HG03378 (cell line): ENCODE results near the gene FLYWCH1.
"Not testable (repeated sequence)": the region's sequence is repeated elsewhere in the genome, so short reads cannot be mapped to it uniquely, and the experiment has no call there.

Source experiments
- ATAC-seq: cut with Tn5 transposase; IDR thresholded peaks from one replicate; pipeline ENCODE4 v1.9.1; 2021; ENCODE audit warnings: mild to moderate bottlenecking, moderate library complexity; ENCODE audit not compliant: unreplicated experiment

The FLYWCH1 gene

DNA sequence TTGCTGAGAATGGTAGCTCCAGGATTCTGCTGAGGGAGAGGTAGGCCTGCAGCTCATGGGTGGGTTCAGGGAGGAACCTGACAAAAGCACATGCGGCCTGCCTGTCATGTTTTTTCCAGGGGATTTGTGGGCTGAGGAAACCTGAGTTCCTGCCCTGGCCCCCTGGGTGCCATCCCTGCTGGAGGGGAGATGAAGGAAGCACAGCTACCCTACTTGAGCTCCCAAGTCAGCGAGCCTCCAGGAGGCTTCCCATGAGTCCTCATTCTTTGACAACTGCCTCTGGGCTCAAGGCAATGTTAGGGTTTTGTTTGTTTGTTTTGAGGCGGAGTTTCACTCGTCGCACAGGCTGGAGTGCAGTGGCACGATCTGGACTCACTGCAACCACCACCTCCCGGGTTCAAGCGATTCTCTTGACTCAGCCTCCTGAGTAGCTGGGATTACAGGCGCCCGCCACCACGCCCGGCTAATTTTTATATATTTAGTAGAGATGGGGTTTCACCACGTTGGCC is 12.1 kb upstream of the FLYWCH1 start:
- no peak for ATAC-seq

DNA sequence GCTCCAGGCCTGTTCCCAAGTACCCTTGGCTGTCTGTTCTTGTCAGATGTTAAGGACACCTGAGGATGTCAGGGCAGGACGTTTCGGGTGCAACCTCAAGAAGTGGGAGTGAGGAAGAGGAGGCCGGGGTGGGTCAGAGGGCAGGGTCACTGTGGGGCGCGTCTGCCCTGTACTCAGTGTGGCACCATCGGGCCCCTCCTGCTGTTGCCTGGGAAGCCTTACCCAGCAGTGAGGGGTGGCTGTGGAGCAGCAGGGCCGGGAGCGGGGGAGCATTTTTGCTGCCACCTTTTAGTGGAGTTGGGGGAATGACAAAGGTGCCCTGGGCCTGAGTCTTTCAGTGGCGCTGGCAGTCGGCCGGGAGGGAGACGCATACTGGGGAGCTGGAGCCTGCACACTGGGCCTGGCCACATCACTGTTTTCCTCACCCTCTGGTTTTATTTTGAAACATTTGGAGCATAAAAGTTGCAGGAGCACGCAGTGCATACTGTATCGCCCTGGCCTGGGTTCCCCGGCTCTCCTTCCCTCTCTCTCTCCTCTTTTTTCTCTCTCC is 11.1 kb upstream of the FLYWCH1 start:
- ATAC-seq, result no peak

DNA sequence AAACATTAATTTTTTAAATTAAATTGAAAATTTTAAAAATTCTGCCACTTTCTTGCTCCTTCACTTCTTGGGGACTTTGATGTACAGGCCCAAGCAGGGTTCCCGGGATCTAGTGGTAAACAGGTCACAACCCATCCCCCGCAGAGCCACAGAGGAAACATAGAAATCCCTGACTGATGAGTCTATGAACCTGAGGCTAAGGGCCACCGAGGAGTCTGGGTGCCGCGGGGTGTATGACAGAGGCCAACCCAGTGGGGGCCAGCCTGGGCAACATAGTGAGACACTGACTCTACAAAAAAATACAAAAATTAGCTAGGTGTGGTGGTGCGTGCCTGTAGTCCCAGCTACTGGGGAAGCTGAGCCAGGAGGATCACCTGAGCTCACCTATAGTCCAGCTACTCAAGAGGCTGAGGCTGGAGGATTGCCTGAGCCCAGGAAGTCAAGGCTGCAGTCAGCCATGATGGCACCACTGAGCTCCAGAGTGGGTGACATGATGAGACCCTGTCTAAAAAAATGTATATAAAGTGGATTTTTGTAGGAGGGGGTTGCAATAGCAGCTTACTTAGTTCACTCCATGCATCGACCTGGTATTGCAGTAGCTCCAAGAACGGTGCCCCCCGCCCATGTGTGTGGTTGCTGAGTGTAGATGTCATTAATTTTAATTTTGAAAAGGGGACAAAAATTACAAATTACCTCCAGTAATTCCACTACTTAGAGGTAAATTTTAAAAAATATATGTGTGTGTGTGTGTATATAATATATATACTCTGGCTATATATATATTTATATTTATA is 9.2 kb upstream of the FLYWCH1 start:
- ATAC-seq, result no peak

DNA sequence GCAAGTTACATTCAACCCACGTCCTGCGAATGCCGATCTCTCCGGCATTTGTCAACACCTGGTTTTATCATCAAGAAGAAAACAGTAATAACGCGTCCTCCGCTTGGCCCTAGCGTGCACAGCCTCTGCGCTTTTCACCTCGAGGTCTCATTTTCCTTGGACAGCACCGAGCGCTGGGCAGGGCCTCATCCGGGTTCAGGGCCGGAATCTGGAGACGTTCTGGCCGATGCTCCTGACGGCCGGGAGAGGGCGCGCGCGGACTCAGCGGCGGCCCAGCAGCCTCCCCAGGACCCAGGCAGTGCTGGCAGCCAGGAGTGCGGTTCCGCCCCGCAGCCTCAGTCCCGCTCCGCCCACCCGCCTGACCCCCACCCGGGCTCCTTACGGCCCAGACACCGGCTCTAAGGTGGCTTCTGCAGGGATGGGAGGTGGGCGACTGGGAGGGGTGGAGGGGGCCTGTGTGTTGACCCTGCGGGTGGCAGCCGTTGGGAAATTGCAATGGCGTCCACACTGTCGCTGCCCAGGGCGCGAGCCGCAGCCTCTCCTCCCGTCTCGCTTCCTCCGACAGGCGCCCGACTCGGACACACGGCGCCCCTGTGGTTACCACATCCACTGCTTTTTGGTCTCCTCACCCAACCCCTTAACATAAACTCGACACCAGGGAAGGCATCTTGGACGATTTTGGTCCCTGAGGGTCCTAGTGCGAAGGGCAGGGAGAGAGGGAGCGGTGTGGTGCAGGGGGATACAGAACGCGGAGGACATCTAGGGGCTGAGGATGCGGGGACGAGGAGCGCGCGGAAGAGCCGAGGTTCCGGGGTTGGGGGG is 7.4 kb upstream of the FLYWCH1 start:
- peak; percentile 53 for ATAC-seq

DNA sequence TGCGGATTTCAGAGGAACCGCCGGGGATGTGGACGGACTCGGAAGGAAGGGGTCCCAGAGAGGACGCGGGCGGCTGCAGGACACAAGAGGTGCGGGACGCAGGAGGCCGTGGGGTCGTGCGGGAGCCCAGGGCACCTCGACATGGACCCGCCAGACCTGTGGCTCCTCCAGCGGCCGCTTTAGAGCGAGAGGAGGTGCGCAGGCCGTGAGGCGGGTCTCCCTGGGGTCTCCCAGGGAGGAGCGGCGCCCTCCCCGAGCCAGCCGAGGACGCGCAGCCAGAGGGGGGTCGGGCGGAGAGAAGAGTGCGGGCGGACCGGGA is 6.8 kb upstream of the FLYWCH1 start:
- ATAC-seq, result no peak

DNA sequence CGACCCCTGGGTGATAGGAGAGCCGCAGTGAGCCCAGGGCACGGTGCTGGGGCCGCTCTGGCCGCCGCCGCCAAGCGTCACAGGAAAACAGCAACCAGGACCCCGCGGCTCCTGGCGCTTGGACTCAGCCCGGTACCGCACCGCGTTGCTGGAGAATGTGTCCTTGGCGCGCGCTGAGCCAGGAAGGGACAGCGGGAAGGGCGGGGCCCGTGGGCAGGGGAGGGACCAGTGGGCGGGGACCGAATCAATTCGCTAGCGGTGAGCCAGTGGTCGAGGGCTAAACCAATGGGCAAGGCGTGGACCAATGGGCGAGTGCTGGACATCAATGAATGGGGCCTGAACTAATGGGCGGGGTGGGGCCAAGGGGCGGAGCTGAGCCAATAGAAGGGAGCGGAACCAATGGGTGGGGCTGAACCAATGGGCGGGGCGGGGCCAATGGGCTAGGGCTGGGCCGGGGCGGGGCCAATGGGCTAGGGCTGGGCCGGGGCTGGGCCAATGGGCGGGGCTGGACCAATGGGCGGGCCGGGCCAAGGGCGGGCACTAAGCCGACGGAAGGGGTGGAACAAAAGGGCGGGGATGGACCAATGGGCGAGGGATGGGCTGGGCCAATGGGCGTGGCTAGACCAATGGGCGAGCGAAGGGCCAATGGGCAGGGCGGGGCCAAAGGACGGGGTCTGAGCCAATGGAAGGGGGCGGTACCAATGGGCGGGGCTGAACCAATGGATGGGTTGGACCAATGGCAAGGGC is 6.3 kb upstream of the FLYWCH1 start:
- peak; percentile 32 for ATAC-seq

DNA sequence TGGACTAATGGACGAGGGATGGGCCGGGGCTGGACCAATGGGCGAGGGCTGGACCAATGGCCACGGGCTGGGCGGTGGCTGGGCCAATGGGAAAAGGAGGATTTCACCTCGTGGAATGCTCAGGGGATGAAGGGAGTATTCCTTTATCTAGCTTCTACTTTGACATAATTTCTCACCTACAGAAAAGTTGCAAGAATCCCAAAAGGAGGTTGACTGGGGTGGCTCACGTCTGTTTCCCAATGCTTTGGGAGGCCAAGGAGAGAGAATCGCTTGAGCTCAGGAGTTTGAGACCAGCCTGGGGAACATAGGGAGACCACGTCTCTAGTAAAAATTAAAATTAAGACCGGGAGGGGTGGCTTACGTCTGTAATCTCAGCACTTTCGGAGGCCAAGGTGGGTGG is 5.7 kb upstream of the FLYWCH1 start:
- no peak for ATAC-seq

DNA sequence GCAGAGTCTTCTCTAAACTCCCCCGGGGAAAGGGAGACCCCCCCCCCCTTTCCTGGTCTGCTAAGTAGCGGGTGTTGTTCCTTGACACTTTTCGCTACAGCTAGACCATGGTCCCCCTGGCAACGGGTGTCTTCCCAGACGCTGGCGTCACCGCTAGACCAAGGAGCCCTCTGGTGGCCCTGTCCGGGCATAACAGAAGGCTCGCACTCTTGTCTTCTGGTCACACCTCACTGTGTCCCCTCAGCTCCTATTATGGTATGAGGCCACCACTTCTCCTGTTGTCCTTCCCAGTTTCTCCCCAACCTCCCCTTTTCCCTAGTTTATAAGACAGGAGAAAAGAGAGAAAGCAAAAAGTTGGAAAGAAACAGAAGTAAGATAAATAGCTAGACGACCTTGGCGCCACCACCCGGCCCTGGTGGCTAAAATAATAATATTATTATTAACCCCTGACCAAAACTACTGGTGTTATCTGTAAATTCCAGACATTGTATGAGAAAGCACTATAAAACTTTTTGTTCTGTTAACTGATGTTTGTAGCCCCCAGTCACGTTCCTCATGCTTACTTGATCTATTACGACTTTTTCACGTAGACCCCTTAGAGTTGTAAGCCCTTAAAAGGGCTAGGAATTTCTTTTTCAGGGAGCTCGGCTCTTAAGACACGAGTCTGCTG is 4.5 kb upstream of the FLYWCH1 start:
- ATAC-seq, result not testable (repeated sequence)

DNA sequence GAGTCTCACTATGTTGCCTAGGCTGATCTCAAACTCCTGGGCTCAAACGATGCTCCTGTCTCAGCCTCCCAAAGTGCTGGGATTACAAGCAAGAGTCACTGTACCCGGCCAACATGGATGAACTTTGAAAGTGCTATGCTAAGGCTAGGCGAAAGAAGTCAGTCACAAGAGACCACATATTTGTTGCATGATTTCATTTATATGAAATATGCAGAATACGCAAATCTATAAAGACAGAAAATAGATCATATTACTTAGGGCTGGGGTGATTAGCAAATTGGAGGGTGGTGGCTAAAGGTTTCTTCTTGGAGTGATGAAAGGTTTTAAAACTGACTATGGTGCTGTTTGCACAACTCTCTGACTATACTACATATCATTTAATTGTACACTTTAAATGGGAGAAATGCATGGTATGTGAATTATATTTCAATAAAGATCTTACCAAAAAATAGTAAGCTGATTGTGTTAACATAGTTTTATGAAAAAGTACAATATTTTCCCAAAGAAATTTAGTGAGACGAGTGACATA is 1.2 kb upstream of the FLYWCH1 start:
- no peak for ATAC-seq

DNA sequence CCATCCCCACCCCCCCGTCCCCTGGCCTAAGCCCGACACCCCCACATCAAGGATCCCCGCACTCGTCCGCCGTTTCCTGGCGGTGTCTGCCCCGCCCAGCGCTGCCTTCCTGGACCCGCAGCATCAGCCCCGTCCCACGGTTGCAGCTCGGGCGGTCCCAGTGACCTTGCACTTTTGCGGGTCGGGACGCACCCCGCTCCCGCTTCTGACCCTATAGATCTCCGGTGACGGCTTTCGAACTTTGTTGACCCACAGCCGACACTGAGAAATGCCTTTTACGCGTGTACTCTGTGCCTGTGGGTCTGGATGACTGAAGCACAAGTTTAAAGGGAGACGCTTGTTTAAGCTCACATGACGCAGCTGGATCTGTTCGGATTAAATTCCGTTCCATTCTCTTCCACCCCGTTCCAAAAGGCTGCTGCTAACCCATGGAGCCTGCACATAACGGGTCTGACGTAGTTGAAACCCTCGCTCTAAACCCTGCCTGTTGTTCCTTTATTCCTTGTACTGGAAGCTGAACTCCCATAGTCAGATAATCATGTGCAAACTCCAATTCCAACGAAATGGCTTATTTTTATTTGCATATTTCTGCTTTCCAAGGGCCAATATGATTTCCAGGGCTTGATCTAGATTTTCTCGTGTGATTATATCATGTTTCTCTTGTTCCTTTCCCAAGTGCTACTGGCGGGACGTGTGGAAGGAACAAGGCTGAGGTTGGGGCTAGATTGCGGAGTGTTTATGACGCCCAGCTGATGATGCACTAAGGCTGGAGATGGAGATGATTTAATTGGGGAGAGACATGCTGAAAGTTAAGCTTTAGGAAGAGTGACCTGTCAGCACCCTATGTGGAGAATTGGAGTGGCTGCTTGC is 834 bp downstream of the FLYWCH1 start:
- no peak for ATAC-seq

DNA sequence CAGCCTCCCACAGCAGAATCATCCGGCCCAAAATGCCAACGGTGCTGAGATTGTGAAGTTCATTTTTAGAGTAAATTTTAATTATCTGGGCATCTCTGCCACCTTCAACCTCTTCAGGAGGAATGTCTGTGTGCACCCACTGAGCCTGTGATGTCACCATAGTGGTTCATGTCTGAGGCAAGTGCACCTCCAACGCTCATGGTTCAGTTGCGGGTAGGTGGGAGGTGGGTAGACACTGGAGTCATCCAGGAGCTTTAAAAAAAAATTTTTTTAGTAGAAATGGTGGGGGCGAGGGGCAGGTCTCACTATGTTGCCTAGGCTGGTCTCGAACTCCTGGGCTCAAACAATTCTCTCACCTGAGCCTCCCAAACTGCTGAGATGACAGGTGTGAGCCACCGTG is 1.9 kb downstream of the FLYWCH1 start:
- no peak for ATAC-seq

DNA sequence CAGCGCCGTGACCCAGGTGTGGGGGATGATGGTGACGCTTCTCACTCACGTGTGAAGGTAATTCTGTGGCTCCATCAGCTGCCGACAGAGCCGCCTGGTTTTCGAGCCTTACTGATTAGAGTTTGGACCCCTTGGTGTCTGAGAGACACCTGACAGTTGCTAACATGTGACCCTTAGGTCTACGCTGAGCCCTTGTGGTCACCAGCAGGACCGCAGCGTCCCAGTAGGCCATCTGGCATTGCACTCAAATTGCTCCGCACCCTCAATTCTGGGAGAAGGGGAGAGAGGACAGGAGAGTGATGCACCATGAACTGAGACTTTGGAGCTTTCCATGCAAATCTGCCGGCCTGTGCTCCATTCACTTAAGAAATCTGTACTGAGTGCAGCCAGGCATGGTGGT is 2.5 kb downstream of the FLYWCH1 start:
- ATAC-seq, result no peak

DNA sequence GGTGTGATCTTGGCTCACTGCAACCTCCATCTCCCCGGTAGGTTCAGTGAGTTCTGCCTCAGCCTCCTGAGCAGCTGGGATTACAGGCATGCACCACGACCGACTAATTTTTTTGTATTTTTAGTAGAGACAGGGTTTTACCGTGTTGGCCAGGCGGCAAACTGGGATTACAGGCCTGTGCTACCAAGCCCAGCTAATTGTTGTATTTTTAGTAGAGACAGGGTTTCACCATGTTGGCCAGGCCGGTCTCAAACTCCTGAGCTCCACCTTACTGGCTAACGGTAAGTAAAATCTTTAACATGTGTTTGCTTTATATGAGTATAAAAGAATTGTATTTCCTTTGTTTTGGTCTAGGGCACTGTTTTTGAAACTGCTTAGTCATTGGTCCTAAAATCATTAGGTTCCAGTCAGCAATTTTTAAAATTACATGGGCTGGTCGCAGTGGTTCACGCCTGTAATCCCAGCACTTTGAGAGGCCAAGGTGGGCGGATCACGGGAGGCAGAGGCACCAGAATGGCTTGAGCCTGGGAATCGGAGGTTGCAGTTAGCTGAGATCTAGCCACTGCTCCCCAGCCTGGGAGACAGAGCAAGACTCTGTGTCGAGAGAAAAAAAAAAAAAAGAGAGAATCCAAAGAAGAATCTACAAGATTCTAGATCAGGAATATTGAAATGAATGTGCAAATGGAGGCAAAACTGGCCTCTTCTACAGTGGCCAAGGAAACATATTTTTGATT is 3.6 kb downstream of the FLYWCH1 start:
- no peak for ATAC-seq

DNA sequence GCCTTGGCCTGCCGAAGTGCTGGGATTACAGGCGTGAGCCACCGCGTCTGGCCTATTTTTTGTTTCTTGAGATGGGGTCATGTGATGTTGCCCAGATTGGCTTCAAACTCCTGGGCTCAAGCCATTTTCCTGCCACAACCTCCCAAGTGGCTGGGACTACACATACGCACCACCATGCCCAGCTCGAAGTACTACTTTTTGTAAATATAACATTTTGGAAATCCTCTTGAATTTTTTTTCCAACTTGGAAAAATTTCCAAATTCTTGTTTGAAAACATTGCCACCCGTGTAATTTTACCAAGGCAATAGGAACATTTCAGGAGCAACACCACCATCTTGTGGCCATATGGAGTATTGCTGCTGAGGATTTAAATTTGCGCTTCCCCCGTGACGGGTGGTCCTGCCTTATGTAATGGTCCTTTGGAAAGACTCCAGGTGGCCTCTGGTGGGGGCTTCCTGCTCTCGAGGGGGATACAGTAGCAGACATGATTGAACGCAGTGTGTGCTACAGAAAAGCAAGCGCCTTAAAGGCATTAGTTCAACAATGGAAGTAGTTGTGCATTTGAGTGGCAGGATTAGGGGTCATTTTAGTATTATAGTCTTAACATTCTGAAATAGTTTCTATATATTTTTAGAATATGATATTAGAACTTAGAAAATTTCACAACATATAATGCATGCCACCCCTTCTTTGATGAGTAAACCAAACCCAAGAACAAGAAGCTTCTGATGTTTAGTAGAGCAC is 8.0 kb downstream of the FLYWCH1 start:
- no peak for ATAC-seq

DNA sequence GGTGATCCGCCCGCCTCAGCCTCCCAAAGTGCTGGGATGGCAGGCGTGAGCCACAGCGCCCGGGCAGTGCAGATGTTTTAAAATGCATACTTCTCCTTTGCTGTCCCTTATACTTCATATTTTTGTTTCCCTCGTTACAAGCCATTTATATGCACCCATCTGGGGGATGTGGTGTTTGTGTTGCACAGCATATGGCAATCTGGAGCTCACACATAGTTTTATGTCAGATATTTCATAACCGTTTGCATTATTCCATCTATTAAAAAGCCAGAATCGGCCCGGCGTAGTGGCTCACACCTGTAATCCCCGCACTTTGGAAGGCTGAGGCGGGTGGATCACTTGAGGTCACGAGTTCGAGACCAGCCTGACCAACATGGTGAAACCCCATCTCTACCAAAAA is 11.8 kb downstream of the FLYWCH1 start:
- no peak for ATAC-seq

DNA sequence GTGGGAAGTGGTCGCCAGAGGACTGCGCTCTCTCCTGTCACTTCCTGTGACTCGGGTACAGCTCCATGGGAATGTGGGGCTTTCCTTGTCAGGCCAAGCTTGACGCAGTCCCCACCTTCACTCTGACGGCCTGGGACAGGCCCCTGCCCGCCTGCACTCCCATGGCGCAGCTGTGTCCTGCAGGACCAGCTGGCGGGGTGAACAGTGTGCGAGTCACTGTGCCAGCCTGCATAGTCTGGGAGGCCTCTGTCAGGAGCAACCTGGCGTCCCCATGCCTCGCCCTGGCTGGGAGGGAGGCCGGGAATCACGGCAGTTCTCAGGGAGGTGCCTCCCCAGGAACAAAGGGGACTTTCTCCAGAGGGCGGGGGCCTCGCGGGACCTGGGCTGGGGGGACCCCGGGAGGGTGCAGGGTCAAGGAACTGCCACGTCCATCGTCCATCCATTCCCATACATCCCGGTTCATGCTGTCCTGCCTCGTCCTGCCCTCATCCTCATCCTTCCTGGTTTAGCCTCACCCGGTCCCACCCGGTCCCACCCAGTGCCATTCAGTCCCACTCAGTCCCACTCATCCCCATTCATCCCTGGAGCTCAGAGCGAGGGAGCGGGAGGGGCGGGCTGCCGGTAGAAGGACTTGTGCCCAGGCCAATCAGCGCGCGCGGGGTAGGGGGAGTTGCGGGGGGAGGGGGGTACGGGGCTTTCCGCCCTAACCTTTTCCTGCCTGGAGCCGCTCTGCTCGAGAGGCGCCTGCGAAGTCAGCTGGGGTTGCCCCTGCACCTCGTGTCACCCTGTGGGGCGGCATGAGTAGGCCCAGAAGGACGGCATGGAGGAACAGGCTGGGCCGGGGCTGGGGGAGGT is 13.4 kb downstream of the FLYWCH1 start:
- no peak for ATAC-seq

DNA sequence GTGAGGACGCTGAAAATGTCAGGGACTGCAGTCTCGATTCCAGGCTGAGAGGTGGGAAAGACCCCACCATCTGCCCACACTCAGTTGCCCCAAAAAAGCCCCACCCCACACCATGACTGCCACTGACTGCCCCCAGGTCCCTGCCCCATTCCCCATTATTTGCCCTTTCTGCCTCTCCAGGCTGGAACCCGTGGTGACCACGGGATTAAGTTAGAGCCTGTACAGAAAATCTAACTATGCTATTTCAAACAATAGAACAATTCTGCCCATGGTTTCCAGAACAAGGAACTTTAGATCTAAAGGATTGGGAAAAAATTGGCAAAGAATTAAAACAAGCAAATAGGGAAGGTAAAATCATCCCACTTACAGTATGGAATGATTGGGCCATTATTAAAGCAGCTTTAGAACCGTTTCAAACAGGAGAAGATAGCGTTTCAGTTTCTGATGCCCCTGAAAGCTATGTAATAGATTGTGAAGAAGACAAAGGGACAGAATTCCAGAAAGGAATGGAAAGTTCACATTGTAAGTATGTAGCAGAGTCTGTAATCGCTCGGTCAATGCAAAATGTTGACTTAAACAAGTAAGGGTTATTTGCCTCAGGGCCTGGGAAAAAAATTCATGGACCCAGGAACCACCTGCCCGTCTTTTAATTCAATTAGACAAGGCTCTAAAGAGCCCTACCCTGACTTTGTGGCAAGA is 14.4 kb downstream of the FLYWCH1 start:
- no peak for ATAC-seq
